Activated naive CD8-positive, alpha-beta T cell treated with anti-CD3 and anti-CD28 coated beads for 36 hours (primary cell): ENCODE data around the gene AKNAD1. TPM values are rescaled to one million over a fixed set of nuclear protein-coding genes. Genes with fewer than 3 reads are reported as not detected.
"Not testable (repeated sequence)": the region's sequence is repeated elsewhere in the genome, so short reads cannot be mapped to it uniquely, and the experiment has no call there.

ENCODE experiments used
- DNase-seq: peaks from one replicate; pipeline ENCODE4 v3.0.0; 2021
- H3K27ac Mint-ChIP-seq: one replicate; pipeline ENCODE4 v1.8.0; 2022; ENCODE audit warnings: mild to moderate bottlenecking, moderate library complexity, mixed read lengths
- H3K27me3 Mint-ChIP-seq: one replicate; pipeline ENCODE4 v1.8.0; 2022; ENCODE audit warnings: mild to moderate bottlenecking, mixed read lengths
- H3K36me3 Mint-ChIP-seq: one replicate; pipeline ENCODE4 v1.8.0; 2021; ENCODE audit warnings: mild to moderate bottlenecking, mixed read lengths
- H3K4me1 Mint-ChIP-seq: one replicate; pipeline ENCODE4 v1.8.0; 2021; ENCODE audit warnings: mixed read lengths
- H3K4me3 Mint-ChIP-seq: one replicate; pipeline ENCODE4 v1.8.0; 2022; ENCODE audit warnings: mild to moderate bottlenecking, moderate library complexity, mixed read lengths
- H3K9me3 Mint-ChIP-seq: one replicate; pipeline ENCODE4 v1.8.0; 2022; ENCODE audit warnings: mixed read lengths
- total RNA-seq, 2 experiments: library from RNA; stranded (reverse); gene quantifications; one replicate each; pipeline ENCODE4 v1.2.3, GENCODE V29; 2021

The AKNAD1 gene, protein sequence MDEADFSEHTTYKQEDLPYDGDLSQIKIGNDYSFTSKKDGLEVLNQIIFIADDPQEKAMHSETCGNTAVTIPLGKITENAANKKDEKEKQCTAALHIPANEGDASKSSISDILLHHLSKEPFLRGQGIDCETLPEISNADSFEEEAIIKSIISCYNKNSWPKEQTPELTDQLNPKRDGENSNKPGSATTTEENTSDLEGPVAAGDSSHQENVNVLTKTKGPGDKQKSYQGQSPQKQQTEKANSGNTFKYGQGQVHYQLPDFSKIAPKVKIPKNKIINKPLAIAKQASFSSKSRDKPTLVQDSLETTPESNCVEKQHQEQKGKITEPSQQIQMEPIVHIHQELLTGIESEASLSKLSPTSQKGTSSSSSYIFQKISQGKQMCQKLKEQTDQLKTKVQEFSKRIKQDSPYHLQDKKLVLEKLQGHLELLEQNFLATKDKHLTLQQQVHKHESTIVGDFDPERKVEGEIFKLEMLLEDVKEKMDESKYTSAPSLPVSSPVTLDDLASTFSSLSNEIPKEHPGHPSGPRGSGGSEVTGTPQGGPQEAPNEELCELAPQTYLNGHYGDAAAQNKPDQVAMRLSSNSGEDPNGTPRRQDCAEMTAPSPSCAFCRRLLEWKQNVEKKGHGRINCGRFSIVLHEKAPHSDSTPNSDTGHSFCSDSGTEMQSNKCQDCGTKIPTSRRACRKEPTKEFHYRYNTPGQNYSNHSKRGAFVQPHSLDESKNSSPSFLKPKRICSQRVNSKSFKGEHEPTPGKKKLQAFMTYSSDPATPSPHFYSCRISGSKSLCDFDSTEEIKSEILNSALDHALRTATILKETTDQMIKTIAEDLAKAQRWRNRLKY
- total RNA-seq: not detected

DNA sequence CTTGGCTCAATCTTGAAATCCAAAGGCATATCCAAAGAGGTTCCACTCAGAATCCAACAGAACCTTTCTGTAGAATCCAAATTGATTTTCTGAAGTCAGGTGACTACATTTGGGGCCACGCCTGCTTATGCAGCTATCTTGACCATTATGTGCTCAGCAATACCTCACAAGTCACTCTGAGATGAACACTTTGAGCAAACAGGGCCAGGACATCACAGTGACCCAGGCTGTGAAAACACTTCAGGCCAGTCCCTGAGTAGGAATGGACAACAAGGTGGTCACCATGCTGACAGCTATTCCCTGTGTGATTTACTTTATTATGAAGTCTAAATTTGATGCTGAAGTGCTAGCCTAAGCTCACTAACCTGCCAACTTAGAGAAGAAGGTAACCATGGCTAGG is at the start of gene AKNAD1:
Gene AKNAD1, minus strand, starts transcription at position 101 of the 400 bp plus-strand sequence. CDS start 4,430 bp downstream, outside the sequence.
- peaks cover 2% of the 10 kb centered on the region for H3K4me1 Mint-ChIP-seq
- no peak within 1 kb of the TSS for H3K4me3 Mint-ChIP-seq
- no peak for DNase-seq
- peaks cover 7% of the 10 kb centered on the region for H3K27me3 Mint-ChIP-seq
- no peak within 1 kb of the TSS for H3K27ac Mint-ChIP-seq
- no peaks in the 10 kb centered on the region for H3K36me3 Mint-ChIP-seq
- no peaks in the 10 kb centered on the region for H3K9me3 Mint-ChIP-seq

DNA sequence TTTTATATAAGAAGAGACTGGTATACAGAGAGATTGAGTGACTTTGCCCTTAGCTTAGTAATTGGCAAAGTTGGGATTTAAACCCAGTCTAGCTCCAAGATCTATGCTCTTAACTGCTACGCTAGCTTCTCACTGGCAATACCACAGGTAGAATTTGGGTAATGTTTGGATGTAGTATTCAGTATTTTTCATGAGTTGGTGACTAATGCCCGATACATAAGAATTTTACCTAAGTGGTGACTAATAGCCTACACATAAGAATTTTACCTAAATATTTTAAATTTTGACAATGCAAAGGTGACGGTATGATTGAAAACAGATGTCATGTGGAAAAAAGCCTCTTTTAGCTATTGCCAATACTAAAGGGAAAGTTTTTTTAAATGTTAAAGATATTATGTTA is 44.2 kb upstream of the AKNAD1 start:
- no peak for DNase-seq
- Mint-ChIP-seq H3K4me3 (no peak overlapping the region), H3K9me3 (no peaks in the 10 kb centered on the region), H3K27ac (no peak overlapping the region), H3K4me1 (no peaks in the 10 kb centered on the region), H3K27me3 (peaks cover 4% of the 10 kb centered on the region), H3K36me3 (no peaks in the 10 kb centered on the region)

DNA sequence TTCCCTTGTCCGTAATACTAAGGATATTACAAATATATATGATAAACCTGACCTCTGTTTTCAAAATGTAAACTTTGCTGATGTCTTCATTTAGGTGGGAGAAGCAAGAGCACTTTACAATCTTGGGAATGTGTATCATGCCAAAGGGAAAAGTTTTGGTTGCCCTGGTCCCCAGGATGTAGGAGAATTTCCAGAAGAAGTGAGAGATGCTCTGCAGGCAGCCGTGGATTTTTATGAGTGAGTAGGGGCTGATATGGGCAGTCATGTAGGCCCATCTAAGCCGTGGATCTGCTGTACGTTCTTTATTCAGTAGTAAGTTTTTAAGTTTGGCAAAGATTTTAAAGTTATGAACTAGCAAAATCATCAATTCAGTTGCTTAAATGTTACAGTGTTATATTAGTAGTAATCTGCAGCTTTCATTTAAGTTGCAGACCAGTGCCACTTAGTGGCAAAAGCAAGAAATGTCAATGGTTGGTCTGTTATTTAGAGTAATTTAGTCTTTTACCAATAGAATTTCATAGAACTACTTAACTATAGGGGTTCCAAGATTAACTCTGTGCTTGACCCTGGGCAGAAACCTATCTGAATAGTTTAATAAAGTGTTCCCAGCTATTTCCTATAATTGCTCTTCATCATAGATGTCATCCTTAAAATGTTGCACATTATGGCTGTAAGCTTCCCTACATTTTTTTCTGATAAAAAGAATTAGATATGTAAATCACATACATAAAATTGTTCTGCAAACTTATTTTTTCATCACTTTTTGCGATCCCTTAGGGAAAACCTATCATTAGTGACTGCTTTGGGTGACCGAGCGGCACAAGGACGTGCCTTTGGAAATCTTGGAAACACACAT is 41.2 kb upstream of the AKNAD1 start:
- no peaks in the 10 kb centered on the region for H3K4me1 Mint-ChIP-seq
- no peak overlapping the region for H3K4me3 Mint-ChIP-seq
- no peak for DNase-seq
- no peak overlapping the region for H3K27ac Mint-ChIP-seq
- no peaks in the 10 kb centered on the region for H3K36me3 Mint-ChIP-seq
- H3K9me3 Mint-ChIP-seq: no peaks in the 10 kb centered on the region
- peaks cover 4% of the 10 kb centered on the region for H3K27me3 Mint-ChIP-seq

DNA sequence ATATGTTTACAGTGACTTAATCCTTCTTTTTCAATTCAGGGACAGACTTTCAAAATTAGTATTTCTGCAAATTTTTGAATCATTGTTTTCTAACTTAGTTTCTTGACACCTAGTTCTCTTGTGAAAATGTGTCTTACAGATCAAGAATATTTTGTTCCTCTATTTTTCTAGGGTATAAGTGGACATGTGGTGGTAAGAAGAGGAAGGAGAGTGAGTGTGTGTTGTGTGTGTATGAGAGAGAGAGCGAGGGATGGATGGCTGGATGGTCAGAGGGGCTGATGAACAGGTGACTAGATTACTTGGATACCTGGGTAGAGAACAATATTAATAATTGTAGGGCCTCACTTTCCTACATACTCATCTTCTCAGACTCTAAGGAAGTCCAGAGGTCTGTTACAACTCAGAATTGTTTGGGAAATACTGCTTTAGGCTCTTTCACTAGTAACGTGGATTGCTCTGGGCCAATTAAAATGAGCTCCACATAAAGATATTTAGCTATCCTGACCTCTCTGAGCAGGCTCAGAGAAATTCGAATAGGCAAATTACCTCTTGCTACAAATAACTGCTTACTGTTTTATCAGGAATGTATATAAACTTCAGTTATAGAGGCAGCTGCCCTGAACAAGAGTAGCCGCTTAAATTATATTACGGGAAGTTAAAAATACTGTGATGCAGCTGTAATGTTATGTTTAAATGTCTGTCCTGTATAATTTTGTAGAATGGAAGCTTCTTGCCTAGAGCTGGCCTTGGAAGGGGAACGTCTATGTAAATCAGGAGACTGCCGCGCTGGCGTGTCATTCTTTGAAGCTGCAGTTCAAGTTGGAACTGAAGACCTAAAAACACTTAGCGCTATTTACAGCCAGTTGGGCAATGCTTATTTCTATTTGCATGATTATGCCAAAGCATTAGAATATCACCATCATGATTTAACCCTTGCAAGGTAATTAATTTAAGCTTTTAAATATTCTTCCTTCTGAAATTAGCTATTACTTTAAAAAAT is 39.6 kb upstream of the AKNAD1 start:
- no peaks in the 10 kb centered on the region for H3K36me3 Mint-ChIP-seq
- H3K4me1 Mint-ChIP-seq: no peaks in the 10 kb centered on the region
- no peak overlapping the region for H3K4me3 Mint-ChIP-seq
- H3K27ac Mint-ChIP-seq: no peak overlapping the region
- peaks cover 9% of the 10 kb centered on the region for H3K27me3 Mint-ChIP-seq
- no peaks in the 10 kb centered on the region for H3K9me3 Mint-ChIP-seq
- no peak for DNase-seq

DNA sequence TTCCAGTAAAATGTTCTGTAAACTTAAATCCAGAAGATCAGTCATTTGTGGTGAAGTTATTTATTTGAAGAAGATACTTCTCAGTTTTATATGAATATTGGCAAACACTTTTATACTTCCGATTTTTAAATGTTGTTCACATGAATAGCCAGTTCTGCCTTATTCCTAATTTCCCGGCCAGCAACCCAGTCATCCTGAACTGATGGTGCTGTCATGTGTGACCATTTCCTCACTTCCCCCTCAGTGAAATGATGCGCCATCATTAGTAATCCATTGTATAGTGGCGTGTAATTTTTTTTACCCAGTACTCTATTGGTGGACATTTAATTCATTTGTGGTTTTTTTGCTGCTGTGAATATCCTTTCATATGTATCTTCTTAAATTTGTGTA is 36.2 kb upstream of the AKNAD1 start:
- peaks cover 20% of the 10 kb centered on the region for H3K27me3 Mint-ChIP-seq
- no peak overlapping the region for H3K27ac Mint-ChIP-seq
- H3K4me1 Mint-ChIP-seq: no peaks in the 10 kb centered on the region
- no peak for DNase-seq
- no peaks in the 10 kb centered on the region for H3K36me3 Mint-ChIP-seq
- no peak overlapping the region for H3K4me3 Mint-ChIP-seq
- H3K9me3 Mint-ChIP-seq: no peaks in the 10 kb centered on the region

DNA sequence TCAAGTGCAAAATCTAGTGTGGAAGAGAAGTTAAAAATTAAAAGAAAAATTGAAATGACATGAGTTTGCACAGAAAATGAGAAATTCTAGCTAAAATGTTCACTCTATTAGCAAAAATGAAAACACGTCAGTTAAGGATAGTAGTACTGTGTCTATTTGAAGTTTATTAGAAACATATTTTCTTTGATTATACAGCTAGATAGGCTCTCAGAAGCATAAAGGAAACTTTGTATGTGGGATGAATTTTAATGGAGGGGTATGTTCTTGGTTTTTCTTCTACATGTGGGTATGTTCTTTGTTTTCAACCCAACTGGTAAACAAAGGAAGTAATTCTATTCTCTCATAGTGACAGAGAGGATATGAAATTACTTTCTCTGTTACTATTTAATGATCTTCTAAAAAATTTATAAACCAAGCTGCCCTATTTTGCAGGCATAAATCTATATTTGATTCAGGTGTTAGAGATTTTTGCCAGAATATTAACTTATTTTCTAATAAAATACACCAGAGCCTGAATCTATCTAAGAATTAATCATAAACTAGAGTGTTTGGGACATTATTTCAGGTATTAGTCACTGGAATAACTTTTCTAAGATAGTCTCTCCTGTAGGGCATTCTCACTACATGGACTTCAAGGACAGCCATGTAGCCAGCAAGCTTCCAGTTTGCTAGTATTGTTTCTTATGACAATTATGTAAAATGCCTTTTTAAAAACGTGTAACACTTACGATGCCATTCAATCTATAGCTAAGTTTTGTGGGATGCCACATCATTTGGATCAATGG is 35.7 kb upstream of the AKNAD1 start:
- Mint-ChIP-seq H3K36me3 (no peaks in the 10 kb centered on the region), H3K4me1 (no peaks in the 10 kb centered on the region), H3K27me3 (peaks cover 16% of the 10 kb centered on the region), H3K9me3 (no peaks in the 10 kb centered on the region), H3K4me3 (no peak overlapping the region), H3K27ac (no peak overlapping the region)
- DNase-seq: no peak

DNA sequence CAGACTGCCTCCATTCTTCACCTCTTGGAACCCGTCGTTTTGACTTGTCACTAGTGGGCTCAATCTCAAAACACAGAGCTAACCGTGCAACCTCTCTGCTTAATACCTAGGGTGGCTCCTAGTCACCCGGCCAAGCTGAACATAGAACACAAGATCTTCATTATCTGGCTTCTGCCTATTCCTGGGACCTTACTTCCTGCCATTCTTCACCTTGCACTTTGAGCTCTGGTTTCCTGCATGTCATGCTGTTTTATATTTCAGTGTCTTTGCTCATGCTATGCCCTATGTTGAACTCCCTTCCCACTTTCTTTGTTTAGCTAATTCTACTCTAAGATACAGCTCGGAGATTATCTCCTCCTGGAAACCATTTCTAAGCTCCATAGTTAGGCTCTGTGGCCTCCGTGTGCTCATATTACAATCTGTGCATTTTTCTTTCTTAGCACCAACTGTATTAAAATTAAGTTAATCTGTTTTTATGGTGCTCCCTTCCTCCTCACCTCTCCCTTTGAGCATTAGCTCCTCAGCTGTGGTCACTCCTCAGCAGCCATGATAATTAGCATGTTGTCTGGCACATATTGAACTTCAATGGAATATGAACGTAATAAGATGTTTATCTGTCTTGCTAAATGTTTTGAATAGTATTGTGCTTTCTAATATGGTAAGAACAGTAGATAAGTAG is 33.0 kb upstream of the AKNAD1 start:
- Mint-ChIP-seq H3K27me3 (peaks cover 20% of the 10 kb centered on the region), H3K9me3 (no peaks in the 10 kb centered on the region), H3K4me3 (no peak overlapping the region), H3K4me1 (no peaks in the 10 kb centered on the region), H3K27ac (no peak overlapping the region), H3K36me3 (no peaks in the 10 kb centered on the region)
- no peak for DNase-seq

DNA sequence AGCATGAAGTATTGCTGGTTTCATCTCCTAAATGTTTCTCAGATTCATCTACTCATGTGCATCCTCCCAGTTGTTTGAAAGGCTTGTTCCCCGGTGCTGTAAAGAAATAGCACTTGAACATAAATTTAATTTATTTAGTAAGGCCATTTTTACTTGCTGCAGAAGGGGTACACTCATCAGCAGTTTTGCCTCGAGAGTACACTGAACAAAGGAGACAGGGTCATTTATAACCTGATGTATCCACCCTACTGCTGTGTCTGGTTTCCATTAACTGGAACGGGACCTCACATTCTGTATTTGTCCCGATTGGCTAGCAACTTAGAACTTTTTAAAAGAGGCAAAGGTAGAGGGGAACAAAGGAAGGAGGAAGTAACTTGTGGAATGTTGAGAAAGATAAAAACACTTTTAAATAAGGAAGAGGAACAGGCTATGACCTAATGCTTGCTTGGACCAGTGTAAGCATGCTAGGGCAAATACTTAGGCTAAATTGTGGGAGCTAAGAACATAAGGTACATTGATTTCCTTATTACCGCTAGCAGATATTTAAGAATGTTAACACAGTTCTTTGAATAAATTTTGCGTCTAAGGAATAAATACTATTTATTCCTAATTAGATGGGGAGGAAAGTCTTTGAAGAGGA is 32.2 kb upstream of the AKNAD1 start:
- H3K4me1 Mint-ChIP-seq, H3K9me3 Mint-ChIP-seq, H3K27ac Mint-ChIP-seq, H3K4me3 Mint-ChIP-seq, DNase-seq, H3K36me3 Mint-ChIP-seq: not testable (repeated sequence)
- peaks cover 20% of the 10 kb centered on the region for H3K27me3 Mint-ChIP-seq

DNA sequence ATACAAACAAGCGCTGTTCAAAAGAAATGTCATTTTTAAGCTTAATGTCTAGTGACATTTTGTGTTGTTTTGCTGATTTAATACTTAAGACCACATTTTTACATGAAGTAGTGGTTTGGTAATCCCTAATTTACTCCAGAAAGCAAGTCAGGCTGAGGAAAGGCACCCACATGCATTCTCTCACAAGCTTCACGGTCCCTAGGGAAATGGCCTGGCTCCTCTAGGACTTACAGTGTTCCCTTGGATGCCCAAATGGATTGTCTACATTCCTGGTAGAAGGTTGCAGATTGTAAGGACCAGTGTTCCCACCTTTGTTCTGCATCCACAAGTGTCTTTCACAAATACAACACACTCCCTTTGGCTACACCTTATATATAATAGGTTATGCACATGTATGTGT is 29.4 kb upstream of the AKNAD1 start:
- Mint-ChIP-seq H3K4me3 (no peak overlapping the region), H3K9me3 (no peaks in the 10 kb centered on the region), H3K27ac (no peak overlapping the region), H3K36me3 (no peaks in the 10 kb centered on the region), H3K27me3 (peaks cover 18% of the 10 kb centered on the region), H3K4me1 (no peaks in the 10 kb centered on the region)
- no peak for DNase-seq

DNA sequence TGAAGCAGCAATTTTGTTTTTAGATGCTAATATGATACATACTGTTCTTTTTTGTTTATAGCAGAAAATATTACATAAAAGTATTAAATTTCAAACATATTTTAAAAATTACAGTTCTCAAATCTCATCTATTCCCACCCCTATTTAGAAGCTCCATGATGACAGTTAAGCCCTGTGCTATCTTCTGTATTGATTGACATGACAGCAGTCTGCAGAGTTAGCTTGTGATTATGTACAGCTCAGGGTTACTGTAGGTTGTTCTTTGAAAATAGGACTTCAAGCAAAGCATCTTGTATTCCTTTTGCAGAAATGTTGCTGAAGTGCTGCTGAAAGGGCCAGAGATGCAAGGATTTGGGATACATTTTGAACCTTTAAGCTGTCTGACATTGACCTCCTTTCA is 28.1 kb upstream of the AKNAD1 start:
- Mint-ChIP-seq H3K27ac (no peak overlapping the region), H3K9me3 (no peaks in the 10 kb centered on the region), H3K4me3 (no peak overlapping the region), H3K27me3 (peaks cover 12% of the 10 kb centered on the region), H3K4me1 (no peaks in the 10 kb centered on the region), H3K36me3 (no peaks in the 10 kb centered on the region)
- DNase-seq: no peak

DNA sequence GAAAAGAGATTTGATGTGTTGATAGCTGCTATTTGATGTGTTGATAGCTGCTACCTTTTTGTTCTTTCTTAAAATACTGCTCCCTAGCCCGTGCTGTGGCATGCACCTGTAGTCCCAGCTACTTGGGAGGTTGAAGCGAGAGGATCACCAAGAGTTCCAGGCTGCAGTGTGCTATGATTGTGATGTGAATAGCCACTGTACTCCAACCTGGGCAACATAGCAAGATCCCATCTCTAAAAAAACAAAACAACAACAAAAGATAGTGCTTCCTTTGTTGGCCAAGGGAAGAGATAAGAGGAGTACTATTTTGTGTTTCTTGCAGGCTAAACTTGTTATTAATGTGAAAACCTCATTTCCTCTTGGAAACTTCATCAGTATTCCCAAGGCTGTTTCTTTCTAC is 25.9 kb upstream of the AKNAD1 start:
- DNase-seq: no peak
- peaks cover 4% of the 10 kb centered on the region for H3K4me1 Mint-ChIP-seq
- no peak overlapping the region for H3K4me3 Mint-ChIP-seq
- no peak overlapping the region for H3K27ac Mint-ChIP-seq
- peaks cover 18% of the 10 kb centered on the region for H3K27me3 Mint-ChIP-seq
- H3K36me3 Mint-ChIP-seq: no peaks in the 10 kb centered on the region
- H3K9me3 Mint-ChIP-seq: no peaks in the 10 kb centered on the region

DNA sequence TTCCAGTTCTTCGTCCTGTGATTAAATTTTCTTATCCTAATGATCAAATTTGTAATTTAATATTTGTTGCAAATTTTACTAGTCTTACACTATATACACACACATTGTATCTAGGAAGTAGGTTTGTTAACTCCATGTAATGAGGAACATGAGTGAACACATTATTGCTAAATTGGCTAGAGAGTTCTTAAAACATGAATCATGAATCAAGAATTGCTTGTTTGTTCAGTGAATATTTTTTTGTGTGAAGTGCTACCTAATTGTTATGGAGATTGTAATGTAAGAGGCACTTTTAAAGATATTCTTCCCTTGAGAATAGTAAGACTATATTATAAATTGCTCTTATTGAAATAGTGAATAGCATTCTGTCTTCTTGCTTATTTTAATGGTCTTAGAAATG is 24.5 kb upstream of the AKNAD1 start:
- H3K9me3 Mint-ChIP-seq: no peaks in the 10 kb centered on the region
- no peak overlapping the region for H3K27ac Mint-ChIP-seq
- DNase-seq: no peak
- H3K27me3 Mint-ChIP-seq: peaks cover 22% of the 10 kb centered on the region
- H3K4me1 Mint-ChIP-seq: peaks cover 9% of the 10 kb centered on the region
- no peaks in the 10 kb centered on the region for H3K36me3 Mint-ChIP-seq
- no peak overlapping the region for H3K4me3 Mint-ChIP-seq

DNA sequence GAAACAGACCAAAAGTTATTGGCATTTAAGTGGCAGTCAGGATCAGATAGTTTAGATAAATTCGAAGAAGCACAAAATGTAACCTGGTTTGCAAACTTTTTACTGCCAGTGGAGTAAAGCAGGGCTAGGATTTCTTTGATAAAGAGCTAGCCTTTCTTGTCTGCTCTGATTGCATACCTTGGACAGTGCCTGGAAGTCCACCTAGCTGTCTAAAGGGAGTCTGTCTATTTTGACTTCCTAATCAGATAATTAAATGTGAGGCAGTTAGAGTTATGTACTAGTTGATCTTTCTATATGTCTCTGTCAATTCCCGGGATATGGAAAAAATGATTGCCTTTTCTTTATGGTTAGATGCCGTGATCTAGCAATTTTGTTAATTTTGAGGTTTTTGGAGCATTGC is 24.0 kb upstream of the AKNAD1 start:
- H3K36me3 Mint-ChIP-seq: no peaks in the 10 kb centered on the region
- H3K27me3 Mint-ChIP-seq: peaks cover 27% of the 10 kb centered on the region
- H3K4me1 Mint-ChIP-seq: peaks cover 9% of the 10 kb centered on the region
- no peak overlapping the region for H3K4me3 Mint-ChIP-seq
- H3K9me3 Mint-ChIP-seq: no peaks in the 10 kb centered on the region
- H3K27ac Mint-ChIP-seq: no peak overlapping the region
- DNase-seq: no peak
